HG02642 (cell line): ENCODE measurements around the gene ZNF662.

Experiments
- ATAC-seq: cut with Tn5 transposase; IDR thresholded peaks from one replicate; pipeline ENCODE4 v1.9.1; 2021; ENCODE audit warnings: mild to moderate bottlenecking; ENCODE audit not compliant: unreplicated experiment, poor library complexity

Gene ZNF662

GRCh38 chr3:42886294-42886822 lies 19.6 kb upstream of the ZNF662 start:
- ATAC-seq = no peak

- no peak for ATAC-seq
Measured at GRCh38 chr3:42887084-42887483, 18.9 kb upstream of the ZNF662 start.

GRCh38 chr3:42891042-42891441 lies 14.9 kb upstream of the ZNF662 start:
- no peak for ATAC-seq

- ATAC-seq = no peak
Measured at GRCh38 chr3:42892169-42892568, 13.8 kb upstream of the ZNF662 start.

- no peak for ATAC-seq
Measured at GRCh38 chr3:42892807-42893206, 13.1 kb upstream of the ZNF662 start.

- ATAC-seq = no peak
Measured at GRCh38 chr3:42894698-42895579, 11.0 kb upstream of the ZNF662 start.

- no peak for ATAC-seq
Measured at GRCh38 chr3:42895580-42895868, 10.4 kb upstream of the ZNF662 start.

GRCh38 chr3:42898896-42899675 lies 6.9 kb upstream of the ZNF662 start:
- no peak for ATAC-seq

- ATAC-seq = no peak
Measured at GRCh38 chr3:42900226-42901072, 5.5 kb upstream of the ZNF662 start.

- no peak for ATAC-seq
Measured at GRCh38 chr3:42901073-42901415, 4.9 kb upstream of the ZNF662 start.

GRCh38 chr3:42902257-42902656 lies 3.7 kb upstream of the ZNF662 start:
- ATAC-seq = no peak

GRCh38 chr3:42904076-42904475 lies 1.9 kb upstream of the ZNF662 start:
- ATAC-seq = no peak

GRCh38 chr3:42905740-42906069 lies 237 bp upstream of the ZNF662 start:
- ATAC-seq = no peak

- ATAC-seq = no peak
Measured at GRCh38 chr3:42906848-42907183, 874 bp downstream of the ZNF662 start.

GRCh38 chr3:42908675-42909074 lies 2.7 kb downstream of the ZNF662 start:
- ATAC-seq = no peak

GRCh38 chr3:42911551-42911950 lies 5.6 kb downstream of the ZNF662 start:
- ATAC-seq = no peak

GRCh38 chr3:42914771-42915515 lies 9.0 kb downstream of the ZNF662 start:
- ATAC-seq = no peak

GRCh38 chr3:42923606-42924005 lies 17.7 kb downstream of the ZNF662 start:
- no peak for ATAC-seq

- no peak for ATAC-seq
Measured at GRCh38 chr3:42926310-42926709, 20.4 kb downstream of the ZNF662 start.

- ATAC-seq = no peak
Measured at GRCh38 chr3:42934111-42934510, 28.2 kb downstream of the ZNF662 start.
